Uterus (tissue), 4 donors: ENCODE measurements around the gene HDAC4. TPM values are rescaled to one million over a fixed set of nuclear protein-coding genes. Genes with fewer than 3 reads are reported as not detected.

ENCODE experiments used
- DNase-seq, 2 donors: peaks; one replicate each; pipeline ENCODE4 v3.0.0-alpha.2; 2019 to 2020
- H3K27ac ChIP-seq, 2 donors: fragments of 200-600 bp; sonication (generic); 1 replicate in 1 of 2; 2 replicates in 1 of 2; pipeline ENCODE4 v1.5.1; 2016 to 2018
- H3K27me3 ChIP-seq, 2 donors: fragments of 200-600 bp; sonication (generic); one replicate each; pipeline ENCODE4 v1.5.1; 2018 to 2019; ENCODE audit warnings: control low read depth in 1 of 2
- H3K36me3 ChIP-seq, 2 donors: fragments of 200-600 bp; sonication (generic); one replicate each; pipeline ENCODE4 v1.5.1; 2019; ENCODE audit warnings: control low read depth in 1 of 2
- H3K4me1 ChIP-seq, 2 donors: fragments of 200-600 bp; sonication (generic); one replicate each; pipeline ENCODE4 v1.5.1; 2018 to 2019; ENCODE audit warnings: control low read depth in 1 of 2
- H3K4me3 ChIP-seq, 2 donors: fragments of 200-600 bp; sonication (generic); 1 replicate in 1 of 2; 2 replicates in 1 of 2; pipeline ENCODE4 v1.5.1; 2018 to 2019; ENCODE audit warnings: mild to moderate bottlenecking in 1 of 2
- H3K9me3 ChIP-seq, 2 donors: fragments of 200-600 bp; sonication (generic); one replicate each; pipeline ENCODE4 v1.5.1; 2019; ENCODE audit warnings: control low read depth in 1 of 2
- CTCF ChIP-seq, 4 experiments: fragments of 200-600 bp in 2 of 4; fragments of 450-650 bp in 2 of 4; sonication (generic) in 2 of 4; IDR thresholded peaks; one replicate each; pipeline ENCODE4 v1.5.1; 2016 to 2019; ENCODE audit warnings: antibody characterized with exemption in 4 of 4, mild to moderate bottlenecking in 2 of 4, moderate library complexity in 1 of 4
- POLR2A ChIP-seq, 2 donors: fragments of 450-650 bp; IDR thresholded peaks; one replicate each; pipeline ENCODE4 v1.6.1; 2016; ENCODE audit warnings: antibody characterized with exemption in 2 of 2, mild to moderate bottlenecking in 1 of 2, moderate library complexity in 1 of 2
- intact Hi-C: fragments of 100-400 bp; cut with DNase I; formaldehyde crosslinking; loops from one replicate; pipeline ENCODE4 v1.15.1; 2023; ENCODE audit warnings: low total_unique reads
- total RNA-seq, 4 donors: library from RNA; depleted of rRNA in 3 of 4; stranded (reverse); fragments of >200 nt in 3 of 4; gene quantifications; one replicate each; pipeline versions ENCODE4 v1.1.0 to v1.2.4, GENCODE V29; 2014 to 2023
- donor health status: DM: yes; HTN: yes; CAD: no.

Gene HDAC4
- total RNA-seq, 4 donors from 2014 or later, result 42.1 to 91.5 (median 73.4) TPM

DNA sequence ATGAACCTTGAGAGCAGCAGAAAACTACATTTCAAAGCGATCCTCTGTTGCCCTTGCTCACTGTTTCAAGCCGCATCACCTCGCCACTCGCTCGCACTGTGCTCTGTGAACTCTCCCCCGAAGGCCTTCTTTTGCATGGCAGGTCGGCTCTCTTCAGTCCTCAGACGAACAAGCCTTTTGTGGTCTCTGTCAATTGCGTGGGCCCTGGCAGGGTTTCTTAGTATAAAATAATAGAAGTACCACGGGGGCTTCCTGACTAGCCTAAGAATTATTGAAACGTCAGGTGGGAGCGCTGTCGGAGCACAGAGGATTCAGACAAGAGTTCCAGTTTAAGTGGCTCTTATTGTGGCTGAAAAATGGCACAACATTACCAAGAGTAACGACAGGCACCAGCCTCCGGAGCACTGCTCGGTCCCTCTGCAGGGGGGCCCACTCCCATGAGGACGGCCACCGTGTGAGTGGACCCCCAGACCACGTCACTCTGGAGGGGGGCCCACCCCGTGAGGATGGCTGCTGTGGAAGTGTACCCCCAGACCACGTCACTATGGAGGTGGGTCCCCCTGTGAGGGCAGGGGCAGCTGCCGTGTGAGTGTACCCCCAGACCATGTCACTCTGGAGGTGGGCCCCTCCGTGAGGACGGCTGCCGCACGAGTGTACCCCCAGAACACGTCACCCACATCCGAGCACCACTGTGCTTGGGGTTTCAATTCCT lies 237.7 kb downstream of the HDAC4 start:
- Histone ChIP-seq H3K36me3 (no peaks in the 10 kb centered on the region), H3K27ac (no peak overlapping the region), H3K4me1 (no peaks in the 10 kb centered on the region), H3K4me3 (no peak overlapping the region), H3K9me3 (no peaks in the 10 kb centered on the region), H3K27me3 (no peaks in the 10 kb centered on the region)
- peak in 1 of 2 donors; percentile 7 for DNase-seq
- intact Hi-C loops, result no loop called here
- TF ChIP-seq POLR2A (IDR thresholded peaks at IDR 0.05) (no peak), CTCF (IDR thresholded peaks at IDR 0.05) (no peak)

DNA sequence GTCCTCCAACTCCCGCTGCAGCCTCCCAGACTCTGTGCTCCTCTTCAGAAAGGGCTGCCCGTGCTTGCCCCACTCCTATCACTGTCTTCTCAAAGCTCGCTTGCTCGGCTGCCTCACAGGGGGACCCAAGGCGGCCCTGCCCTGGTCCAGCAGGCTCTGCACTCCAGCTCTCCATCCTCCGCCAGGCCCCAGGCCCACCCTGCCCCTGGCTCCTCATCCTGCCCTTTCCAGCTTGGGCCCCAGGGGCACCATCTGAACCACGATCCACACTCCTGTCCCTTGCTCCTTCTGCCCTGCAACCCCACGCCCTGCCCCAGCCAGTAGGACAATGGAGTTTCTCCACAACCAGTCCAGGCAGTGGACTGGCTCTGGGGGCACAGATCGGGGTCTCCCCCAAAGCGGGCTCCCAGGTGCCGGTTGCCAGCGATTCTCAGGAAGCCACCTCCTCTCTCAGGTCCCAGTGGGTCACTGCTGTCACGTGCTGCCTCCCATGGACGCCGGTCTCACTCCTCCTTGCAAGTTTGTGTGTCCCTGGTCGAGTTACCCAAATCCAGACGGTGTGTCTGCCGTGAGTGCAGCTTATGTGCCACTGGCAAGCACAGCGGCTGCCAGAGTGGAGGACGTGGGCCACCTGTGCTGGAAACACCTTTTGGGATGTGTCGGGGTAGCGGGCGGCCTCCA lies 238.5 kb downstream of the HDAC4 start:
- Histone ChIP-seq H3K9me3 (no peaks in the 10 kb centered on the region), H3K36me3 (no peaks in the 10 kb centered on the region), H3K27me3 (no peaks in the 10 kb centered on the region), H3K4me1 (no peaks in the 10 kb centered on the region), H3K4me3 (no peak overlapping the region), H3K27ac (no peak overlapping the region)
- intact Hi-C loops, result no loop called here
- no peak for TF ChIP-seq POLR2A (IDR thresholded peaks at IDR 0.05)
- no peak for TF ChIP-seq CTCF (IDR thresholded peaks at IDR 0.05)
- DNase-seq, result peak; percentile 11

DNA sequence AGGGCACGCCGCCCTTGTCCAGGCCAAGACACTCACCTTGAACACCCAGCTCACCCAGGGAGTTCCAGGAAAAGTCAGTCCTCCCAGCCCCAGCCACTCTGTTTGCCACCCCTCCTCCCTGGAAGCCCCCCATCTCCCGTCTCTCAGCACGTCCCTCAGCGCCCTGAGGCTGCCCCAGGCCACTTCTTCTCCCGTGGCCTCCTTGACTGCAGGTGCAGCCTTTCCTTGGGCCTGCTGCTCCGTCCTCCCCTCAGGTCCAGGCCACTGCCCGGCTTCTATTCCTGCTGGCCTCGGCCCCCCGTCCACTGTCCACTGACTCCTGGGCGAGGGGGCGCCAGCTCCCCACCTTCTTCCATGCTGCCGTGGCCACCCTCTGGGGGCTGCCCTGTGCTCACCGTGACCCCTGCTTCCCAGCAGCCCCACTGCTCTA lies 239.1 kb downstream of the HDAC4 start:
- Histone ChIP-seq H3K4me3 (no peak overlapping the region), H3K4me1 (no peaks in the 10 kb centered on the region), H3K27me3 (no peaks in the 10 kb centered on the region), H3K36me3 (no peaks in the 10 kb centered on the region), H3K9me3 (no peaks in the 10 kb centered on the region), H3K27ac (no peak overlapping the region)
- DNase-seq, result peak; percentile 9 to 10
- intact Hi-C loops, result no loop called here
- no peak for TF ChIP-seq POLR2A (IDR thresholded peaks at IDR 0.05)
- TF ChIP-seq CTCF (IDR thresholded peaks at IDR 0.05), result no peak

DNA sequence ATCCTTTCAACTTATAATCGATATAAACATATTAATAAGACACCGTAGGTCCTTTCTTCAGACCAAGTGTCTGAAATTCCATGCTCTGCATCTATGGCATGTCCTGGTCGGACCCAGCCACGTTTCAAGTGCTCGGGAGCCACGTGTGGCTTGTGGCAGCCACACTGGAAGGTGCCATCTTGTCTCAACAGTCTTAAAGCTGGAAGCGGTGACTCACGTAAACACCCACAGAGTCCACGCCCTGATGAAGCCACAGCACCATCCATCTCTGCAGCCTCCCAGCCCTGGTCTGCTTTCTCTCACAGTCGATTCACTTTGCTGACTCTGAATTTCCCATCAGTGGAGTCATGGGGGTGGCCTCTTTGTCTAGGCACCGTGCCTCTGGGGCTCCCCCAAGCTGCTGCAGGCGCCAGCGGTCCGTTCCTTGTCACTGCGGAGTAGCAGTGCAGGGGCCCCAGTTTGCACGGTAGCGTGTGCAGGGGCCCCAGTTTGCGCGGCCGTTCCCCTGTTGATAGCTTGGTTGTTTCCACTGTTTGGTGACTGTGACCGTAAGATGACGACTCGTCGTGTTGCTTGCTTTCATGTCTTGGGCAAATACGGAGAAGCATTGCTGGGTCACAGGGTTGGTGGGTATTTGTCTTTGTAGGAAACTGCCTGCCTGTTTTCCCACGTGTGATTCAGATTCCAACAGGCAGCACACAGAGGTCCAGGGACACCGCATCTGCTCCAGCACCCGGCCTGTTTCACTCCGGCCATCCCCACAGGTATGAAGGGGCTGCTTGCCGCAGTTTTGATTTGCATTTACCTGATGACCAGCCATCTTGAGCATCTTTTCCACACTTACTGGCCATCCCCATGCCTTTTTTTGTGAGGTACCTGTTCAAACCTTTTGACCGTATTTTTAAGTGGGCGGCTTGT lies 240.3 kb downstream of the HDAC4 start:
- intact Hi-C loops, result no loop called here
- Histone ChIP-seq H3K4me3 (no peak overlapping the region), H3K27ac (no peak overlapping the region), H3K9me3 (no peaks in the 10 kb centered on the region), H3K4me1 (no peaks in the 10 kb centered on the region), H3K27me3 (no peaks in the 10 kb centered on the region), H3K36me3 (no peaks in the 10 kb centered on the region)
- no peak for TF ChIP-seq CTCF (IDR thresholded peaks at IDR 0.05)
- TF ChIP-seq POLR2A (IDR thresholded peaks at IDR 0.05), result no peak
- DNase-seq, result peak; percentile 7 to 8
